H7 (cell line): Measurements from ENCODE around the gene LRRTM1. TPM values are rescaled to one million over a fixed set of nuclear protein-coding genes. Genes with fewer than 3 reads are reported as not detected.
A peak's percentile ranks its signal among the peaks of the same experiment; 100 is the strongest.

Experiments used
- DNase-seq: peaks from one replicate; pipeline ENCODE4 v3.0.0; 2012
- H3K27me3 ChIP-seq: 2 replicates; pipeline ENCODE4 v1.6.0; 2011; ENCODE audit warnings: mild to moderate bottlenecking, low read length; ENCODE audit not compliant: control insufficient read depth, insufficient read depth
- H3K36me3 ChIP-seq: replicated peaks from 2 replicates; pipeline ENCODE4 v1.5.1; 2011; ENCODE audit warnings: low read length; ENCODE audit not compliant: control insufficient read depth, insufficient read depth
- H3K4me3 ChIP-seq: 2 replicates; pipeline ENCODE4 v1.5.1; 2011; ENCODE audit warnings: low read depth, mild to moderate bottlenecking, control low read depth, low read length, moderate library complexity; ENCODE audit not compliant: insufficient read depth
- total RNA-seq: library from RNA; depleted of rRNA; stranded (reverse); fragments of >200 nt; shearing (Covaris generic); gene quantifications from 2 replicates; pipeline ENCODE4 v1.2.3, GENCODE V29; 2014; rRNA removed

The LRRTM1 gene
- total RNA-seq, result 0.37 and 2.7 TPM in 2 replicates

DNA sequence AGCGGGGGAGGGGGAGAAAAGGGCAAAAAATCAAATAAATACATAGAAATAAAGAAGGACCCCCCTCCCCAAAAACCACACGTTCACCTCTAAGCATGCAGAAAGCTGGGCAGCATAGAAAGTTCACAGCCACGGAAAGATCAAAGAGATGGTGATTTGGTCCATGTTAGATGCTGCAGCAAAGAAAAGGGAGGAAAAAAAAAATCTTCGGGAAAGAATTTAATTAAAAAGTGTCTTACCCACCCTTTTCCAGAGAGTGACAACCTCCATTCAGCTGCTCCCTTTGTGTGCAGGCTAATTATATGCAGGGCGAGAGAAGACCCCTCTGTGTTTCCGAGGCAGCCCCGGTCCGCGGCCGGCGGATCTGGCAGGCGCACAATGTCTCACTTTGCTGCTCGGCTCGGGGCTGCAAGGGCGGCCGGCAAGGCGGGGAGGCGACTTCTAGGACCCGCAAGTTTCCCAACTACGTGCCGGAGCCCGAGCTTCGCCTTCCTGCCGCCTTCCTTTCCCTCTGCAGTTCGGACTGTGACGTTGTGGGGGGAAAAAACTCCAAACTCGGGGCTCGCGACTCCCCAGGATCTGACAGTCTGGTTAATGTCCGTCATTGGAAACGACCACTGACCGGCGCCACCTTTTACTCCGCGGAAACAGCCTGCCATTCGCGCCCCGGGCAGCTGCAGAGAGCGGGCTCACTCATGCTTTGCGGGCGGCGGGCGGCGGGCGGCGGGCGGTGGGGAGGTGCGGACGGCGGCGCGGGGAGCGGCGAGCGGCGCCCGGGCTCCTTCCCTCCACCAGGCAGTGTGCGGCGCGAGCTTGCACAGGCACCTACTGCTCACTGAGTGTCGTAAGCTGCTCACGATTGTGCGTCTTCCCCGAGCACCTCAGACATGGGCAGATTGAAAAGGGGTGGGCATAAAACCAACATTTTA, at the start of gene LRRTM1:
TSS of gene LRRTM1 (minus strand) at position 844 of the 929 bp plus-strand sequence. CDS start 933 bp downstream, outside the sequence.
- Histone ChIP-seq H3K4me3 (peak within 1 kb of the TSS; percentile 47), H3K27me3 (peaks cover 55% of the 10 kb centered on the region), H3K36me3 (no peaks in the 10 kb centered on the region)
- peak; percentile 77 for DNase-seq

DNA sequence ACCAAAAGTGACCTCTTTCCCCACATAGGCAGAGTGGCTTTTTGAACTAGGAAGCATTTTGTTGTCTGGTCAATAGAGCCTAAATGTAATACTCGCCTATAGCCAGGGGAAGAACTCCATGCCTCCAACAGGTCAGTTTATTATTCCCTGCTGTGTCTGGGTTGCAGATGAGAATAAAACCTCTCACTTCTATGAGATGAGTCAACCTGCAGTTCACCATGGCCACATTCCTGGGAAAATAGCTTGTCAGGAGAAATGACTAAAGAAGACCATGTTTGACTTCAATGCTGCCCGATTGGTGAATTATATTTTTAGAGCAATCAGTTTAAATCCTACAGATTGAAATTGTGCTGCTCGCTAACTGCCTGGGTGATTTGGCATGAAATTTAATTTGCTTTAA, 46.7 kb upstream of the LRRTM1 start:
- Histone ChIP-seq H3K4me3 (no peak overlapping the region), H3K36me3 (no peaks in the 10 kb centered on the region), H3K27me3 (no peaks in the 10 kb centered on the region)
- no peak for DNase-seq

DNA sequence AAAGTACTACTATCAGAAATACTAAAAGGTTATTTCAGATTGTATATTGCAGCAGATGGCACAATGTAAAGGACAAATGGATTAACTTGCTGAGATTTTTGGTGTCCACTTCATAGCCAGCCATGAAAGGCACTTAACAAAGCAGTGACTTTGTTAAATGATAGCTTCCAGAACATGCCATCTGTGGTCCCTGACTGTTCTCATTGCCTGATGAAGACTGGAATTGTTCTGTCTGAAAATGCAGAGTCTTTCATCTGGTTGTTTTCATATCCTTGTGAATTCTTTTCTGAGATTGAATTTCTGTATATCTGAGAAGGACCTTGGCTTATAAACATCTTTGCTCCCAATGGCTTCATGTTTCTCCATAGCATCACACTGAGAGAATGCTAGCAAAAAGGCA, 44.4 kb upstream of the LRRTM1 start:
- Histone ChIP-seq H3K4me3 (no peak overlapping the region), H3K36me3 (no peaks in the 10 kb centered on the region), H3K27me3 (no peaks in the 10 kb centered on the region)
- DNase-seq, result no peak

- DNase-seq, result no peak
- H3K36me3 ChIP-seq, result no peaks in the 10 kb centered on the region
- no peak overlapping the region for H3K4me3 ChIP-seq
Observed at GRCh38 chr2:80348078-80348477, 43.5 kb upstream of the LRRTM1 start.

GRCh38 chr2:80340022-80340421, 35.5 kb upstream of the LRRTM1 start:
- H3K4me3 ChIP-seq, result no peak overlapping the region
- no peaks in the 10 kb centered on the region for H3K36me3 ChIP-seq
- no peaks in the 10 kb centered on the region for H3K27me3 ChIP-seq
- DNase-seq, result no peak

More at GRCh38 chr2:80348078-80348477, 43.5 kb upstream of the LRRTM1 start:
- no peaks in the 10 kb centered on the region for H3K27me3 ChIP-seq

DNA sequence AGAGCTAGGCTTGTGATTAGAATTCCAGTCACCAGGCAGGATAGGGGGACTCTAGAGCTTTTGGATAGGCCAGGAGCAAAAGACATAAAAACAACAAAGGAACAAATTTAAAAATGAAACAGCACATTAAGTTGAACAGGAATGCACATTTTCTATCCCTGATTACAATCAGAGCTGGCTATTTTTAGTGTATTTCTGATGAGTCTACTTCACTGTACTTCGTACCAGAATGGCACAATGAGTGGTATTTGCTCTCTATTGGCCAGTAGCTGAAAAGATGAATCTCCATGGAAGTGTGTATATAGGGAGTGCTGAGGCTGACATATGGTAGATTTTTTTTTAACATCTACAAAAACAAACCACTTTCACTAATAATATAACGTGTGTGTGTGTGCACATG, 34.2 kb upstream of the LRRTM1 start:
- Histone ChIP-seq H3K36me3 (no peaks in the 10 kb centered on the region), H3K4me3 (no peak overlapping the region), H3K27me3 (no peaks in the 10 kb centered on the region)
- DNase-seq, result no peak

GRCh38 chr2:80335411-80335810, 30.9 kb upstream of the LRRTM1 start:
- no peaks in the 10 kb centered on the region for H3K27me3 ChIP-seq
- no peak for DNase-seq
- no peaks in the 10 kb centered on the region for H3K36me3 ChIP-seq
- H3K4me3 ChIP-seq, result no peak overlapping the region

DNA sequence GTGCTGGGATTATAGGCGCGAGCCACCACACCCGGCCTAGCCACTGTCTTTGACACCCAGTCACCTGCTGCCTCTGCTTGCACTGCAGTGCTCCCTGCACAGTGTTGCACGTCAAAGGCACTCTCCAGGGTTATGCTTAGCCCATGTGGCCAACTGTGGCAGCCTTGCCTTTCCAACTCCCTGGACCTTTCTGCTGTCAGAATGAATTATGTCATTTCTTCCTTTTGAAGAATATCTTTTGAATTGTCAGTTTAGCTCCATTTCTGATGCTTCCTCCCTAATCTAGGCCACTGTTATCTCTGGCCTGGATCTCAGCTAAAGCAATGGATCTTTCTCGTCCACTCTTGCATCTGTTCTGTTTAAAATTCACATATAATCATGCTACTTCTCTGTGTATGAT, 29.3 kb upstream of the LRRTM1 start:
- H3K27me3 ChIP-seq, result no peaks in the 10 kb centered on the region
- H3K36me3 ChIP-seq, result no peaks in the 10 kb centered on the region
- DNase-seq, result no peak
- H3K4me3 ChIP-seq, result no peak overlapping the region

DNA sequence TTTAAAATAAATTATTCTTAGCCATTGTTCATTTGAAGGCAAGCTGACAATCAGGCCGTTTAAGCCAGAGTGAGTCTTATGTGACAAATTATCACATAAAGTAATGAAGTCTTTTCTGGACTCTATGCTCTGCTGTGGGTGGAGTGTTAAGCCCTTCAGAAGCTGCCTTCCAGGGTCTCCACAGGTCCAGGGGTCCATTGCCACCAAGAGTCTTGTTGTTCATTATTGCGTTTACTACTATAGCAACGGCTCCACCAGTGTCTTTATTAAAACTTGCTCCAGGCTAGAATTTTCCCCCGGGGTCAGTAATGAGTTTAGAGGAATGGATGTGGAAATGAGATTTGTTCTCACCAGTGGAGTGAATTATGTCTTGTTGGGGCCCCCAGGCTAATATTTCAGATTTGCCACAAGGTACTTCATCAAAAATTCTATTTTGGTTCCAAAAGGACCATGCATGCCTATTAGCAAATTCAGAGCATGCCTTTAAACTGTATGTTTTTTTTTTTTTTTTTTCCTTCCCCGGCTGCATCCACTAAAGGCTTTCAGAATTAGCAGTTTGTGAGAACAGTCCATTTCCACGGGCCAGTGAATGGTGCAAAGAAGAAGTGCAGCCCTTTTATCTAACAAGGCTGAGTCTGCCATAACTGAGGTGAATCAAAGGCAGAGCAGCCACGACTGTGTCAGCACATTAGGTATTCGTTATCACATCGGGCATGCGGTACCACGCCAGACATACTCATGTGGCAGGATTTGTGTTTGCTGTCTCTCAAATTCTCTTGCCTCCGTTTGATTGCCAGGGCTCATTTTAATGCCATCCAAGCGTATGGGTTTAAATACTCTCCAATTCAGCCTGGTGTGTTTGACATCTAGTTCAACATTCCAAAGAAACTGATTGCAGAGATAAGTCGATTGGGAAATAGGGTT, 26.2 kb upstream of the LRRTM1 start:
- no peak for DNase-seq
- H3K36me3 ChIP-seq, result no peaks in the 10 kb centered on the region
- H3K27me3 ChIP-seq, result no peaks in the 10 kb centered on the region
- H3K4me3 ChIP-seq, result no peak overlapping the region

- Histone ChIP-seq H3K4me3 (no peak overlapping the region), H3K36me3 (no peaks in the 10 kb centered on the region), H3K27me3 (no peaks in the 10 kb centered on the region)
- no peak for DNase-seq
Observed at GRCh38 chr2:80329491-80329890, 24.9 kb upstream of the LRRTM1 start.

DNA sequence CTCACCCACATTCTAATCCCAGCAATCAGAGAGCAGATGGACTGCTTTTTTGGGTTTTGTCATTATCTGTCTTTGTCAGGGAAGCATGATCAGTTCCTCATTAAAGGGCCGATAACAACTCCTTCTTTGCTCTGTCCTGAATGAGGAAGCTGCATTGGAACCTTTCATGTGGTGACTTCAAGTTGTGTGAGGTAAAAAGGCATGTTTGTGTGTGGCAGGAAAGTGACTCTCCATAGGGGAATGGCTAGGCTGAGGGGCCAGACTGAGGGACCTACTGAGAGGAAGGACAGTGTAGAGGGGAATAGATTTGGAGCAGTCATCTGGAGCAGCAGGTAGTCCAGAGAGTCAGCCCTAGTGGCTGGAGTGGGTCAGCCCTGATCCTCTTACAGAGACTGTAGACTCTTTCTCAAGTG, 23.6 kb upstream of the LRRTM1 start:
- Histone ChIP-seq H3K27me3 (peaks cover 6% of the 10 kb centered on the region; the same call in 1 of the 2 replicates), H3K36me3 (no peaks in the 10 kb centered on the region), H3K4me3 (no peak overlapping the region)
- no peak for DNase-seq

- DNase-seq, result no peak
- H3K4me3 ChIP-seq, result no peak overlapping the region
- no peaks in the 10 kb centered on the region for H3K36me3 ChIP-seq
- peaks cover 19% of the 10 kb centered on the region; the same call in 1 of the 2 replicates for H3K27me3 ChIP-seq
Observed at GRCh38 chr2:80326861-80327260, 22.3 kb upstream of the LRRTM1 start.

- peak; percentile 25 for DNase-seq
- H3K36me3 ChIP-seq, result no peaks in the 10 kb centered on the region
Observed at GRCh38 chr2:80326214-80326613, 21.7 kb upstream of the LRRTM1 start.

DNA sequence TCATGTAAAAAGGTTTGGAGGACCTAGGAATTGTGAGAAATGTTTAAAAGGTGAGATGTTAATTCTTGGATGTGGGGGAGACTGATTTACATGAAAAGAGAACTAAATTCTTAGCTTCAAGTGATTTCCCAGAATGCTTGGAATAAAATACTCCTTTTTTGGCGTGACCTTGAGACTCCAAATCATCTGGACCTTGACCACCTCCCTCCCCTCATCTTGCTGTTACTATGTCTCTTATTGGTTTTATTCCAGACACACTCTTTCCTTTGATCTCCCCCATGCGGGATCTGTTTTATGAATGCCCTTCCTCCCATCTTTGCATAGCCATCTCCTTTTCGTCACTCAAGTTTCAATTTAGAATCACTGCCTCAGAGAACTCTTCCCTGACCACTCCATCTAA, 20.0 kb upstream of the LRRTM1 start:
- H3K27me3 ChIP-seq, result peaks cover 19% of the 10 kb centered on the region; the same call in 1 of the 2 replicates
- H3K36me3 ChIP-seq, result no peaks in the 10 kb centered on the region
- H3K4me3 ChIP-seq, result no peak overlapping the region
- DNase-seq, result no peak

More at GRCh38 chr2:80326214-80326613, 21.7 kb upstream of the LRRTM1 start:
- no peak overlapping the region for H3K4me3 ChIP-seq
- H3K27me3 ChIP-seq, result peaks cover 19% of the 10 kb centered on the region; the same call in 1 of the 2 replicates
